Islet precursor cell (in vitro differentiated cells): ENCODE measurements around the gene ALG5.

Experiments
- DNase-seq: peaks from one replicate; pipeline ENCODE4 v3.0.0-alpha.2; 2018

Gene ALG5

GRCh38 chr13:36999054-36999714 is at the start of gene ALG5:
TSS of gene ALG5 (minus strand) at chr13:36999340. CDS start at chr13:36999300, 40 bp downstream.
- peak; percentile 96 for DNase-seq

GRCh38 chr13:37047846-37048245 is 48.7 kb upstream of the ALG5 start:
- no peak for DNase-seq

- no peak for DNase-seq
Measured at GRCh38 chr13:37047032-37047431, 47.9 kb upstream of the ALG5 start.

GRCh38 chr13:37046062-37046461 is 46.9 kb upstream of the ALG5 start:
- no peak for DNase-seq

- DNase-seq: no peak
Measured at GRCh38 chr13:37040789-37041188, 41.6 kb upstream of the ALG5 start.

- DNase-seq: no peak
Measured at GRCh38 chr13:37039896-37040295, 40.8 kb upstream of the ALG5 start.

GRCh38 chr13:37037241-37037640 is 38.1 kb upstream of the ALG5 start:
- no peak for DNase-seq

GRCh38 chr13:37029617-37030016 is 30.5 kb upstream of the ALG5 start:
- no peak for DNase-seq

GRCh38 chr13:37027639-37028038 is 28.5 kb upstream of the ALG5 start:
- no peak for DNase-seq

- no peak for DNase-seq
Measured at GRCh38 chr13:37026771-37027170, 27.6 kb upstream of the ALG5 start.

- DNase-seq: no peak
Measured at GRCh38 chr13:37023871-37024270, 24.7 kb upstream of the ALG5 start.

- no peak for DNase-seq
Measured at GRCh38 chr13:37014609-37015008, 15.5 kb upstream of the ALG5 start.

GRCh38 chr13:37011788-37012187 is 12.6 kb upstream of the ALG5 start:
- DNase-seq: no peak

- no peak for DNase-seq
Measured at GRCh38 chr13:37011002-37011401, 11.9 kb upstream of the ALG5 start.

GRCh38 chr13:37010424-37010823 is 11.3 kb upstream of the ALG5 start:
- DNase-seq: no peak

- no peak for DNase-seq
Measured at GRCh38 chr13:37009692-37010091, 10.6 kb upstream of the ALG5 start.

GRCh38 chr13:37001921-37002250 is 2.7 kb upstream of the ALG5 start:
- DNase-seq: no peak

GRCh38 chr13:36998624-36999041 is 507 bp downstream of the ALG5 start:
- DNase-seq: peak; percentile 56

GRCh38 chr13:36997716-36998427 is 1.3 kb downstream of the ALG5 start:
- DNase-seq: no peak

- no peak for DNase-seq
Measured at GRCh38 chr13:36992362-36992761, 6.8 kb downstream of the ALG5 start.

GRCh38 chr13:36986462-36987240 is 12.5 kb downstream of the ALG5 start:
- no peak for DNase-seq

- DNase-seq: no peak
Measured at GRCh38 chr13:36981156-36981743, 17.9 kb downstream of the ALG5 start.

- no peak for DNase-seq
Measured at GRCh38 chr13:36979361-36980050, 19.6 kb downstream of the ALG5 start.
